HTERT RPE-1 (cell line): ENCODE data around the gene CERKL.
"Not testable (repeated sequence)": the region's sequence is repeated elsewhere in the genome, so short reads cannot be mapped to it uniquely, and the experiment has no call there.

Source experiments
- in situ Hi-C: fragments of 300-500 bp; cut with MboI; formaldehyde crosslinking; loops from 4 replicates; pipeline ENCODE4 v1.14.3; 2020; ENCODE audit warnings: low sequenced_read_pairs

CERKL gene, protein sequence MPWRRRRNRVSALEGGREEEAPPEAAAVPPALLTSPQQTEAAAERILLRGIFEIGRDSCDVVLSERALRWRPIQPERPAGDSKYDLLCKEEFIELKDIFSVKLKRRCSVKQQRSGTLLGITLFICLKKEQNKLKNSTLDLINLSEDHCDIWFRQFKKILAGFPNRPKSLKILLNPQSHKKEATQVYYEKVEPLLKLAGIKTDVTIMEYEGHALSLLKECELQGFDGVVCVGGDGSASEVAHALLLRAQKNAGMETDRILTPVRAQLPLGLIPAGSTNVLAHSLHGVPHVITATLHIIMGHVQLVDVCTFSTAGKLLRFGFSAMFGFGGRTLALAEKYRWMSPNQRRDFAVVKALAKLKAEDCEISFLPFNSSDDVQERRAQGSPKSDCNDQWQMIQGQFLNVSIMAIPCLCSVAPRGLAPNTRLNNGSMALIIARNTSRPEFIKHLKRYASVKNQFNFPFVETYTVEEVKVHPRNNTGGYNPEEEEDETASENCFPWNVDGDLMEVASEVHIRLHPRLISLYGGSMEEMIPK

DNA sequence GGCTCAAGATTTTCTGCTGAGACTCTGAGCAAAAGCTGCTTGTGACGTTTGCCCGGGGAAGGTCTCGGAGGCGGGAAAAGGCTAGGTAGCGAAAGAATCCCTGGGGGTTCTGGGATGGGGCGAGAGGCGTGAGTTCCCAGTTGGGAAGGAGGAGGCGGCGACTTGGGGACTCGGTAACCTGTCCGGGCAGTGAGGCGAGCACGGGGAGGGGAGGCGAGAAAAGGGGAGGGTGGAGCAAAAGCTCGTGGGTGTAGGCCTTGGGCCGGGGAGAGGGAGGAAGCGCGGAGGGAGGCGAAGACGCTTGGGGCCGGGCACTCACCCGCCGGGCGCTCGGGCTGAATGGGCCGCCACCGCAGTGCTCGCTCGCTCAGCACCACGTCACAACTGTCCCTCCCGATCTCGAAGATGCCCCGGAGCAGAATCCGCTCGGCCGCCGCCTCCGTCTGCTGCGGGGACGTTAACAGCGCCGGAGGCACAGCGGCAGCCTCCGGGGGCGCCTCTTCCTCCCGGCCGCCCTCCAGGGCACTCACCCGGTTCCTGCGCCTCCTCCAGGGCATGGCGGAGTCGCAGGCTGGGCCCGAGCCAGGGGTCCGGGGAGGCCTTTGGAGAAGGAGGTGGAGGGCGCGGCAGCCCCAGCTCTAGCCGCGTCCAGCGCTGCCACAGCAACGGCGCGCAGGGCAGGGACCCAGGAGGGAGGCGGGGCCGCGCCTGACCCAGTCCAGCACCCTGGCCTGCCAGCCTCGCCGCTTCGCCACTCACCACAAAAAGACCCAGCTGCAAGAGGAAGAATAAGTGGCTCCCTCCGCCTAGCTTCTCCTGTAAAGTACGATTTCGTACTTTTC, at the start of gene CERKL:
Gene CERKL (minus strand): TSS at position 656 of the 842 bp plus-strand sequence. CDS start 99 bp downstream, at position 557.
- in situ Hi-C loops: no loop called here

DNA sequence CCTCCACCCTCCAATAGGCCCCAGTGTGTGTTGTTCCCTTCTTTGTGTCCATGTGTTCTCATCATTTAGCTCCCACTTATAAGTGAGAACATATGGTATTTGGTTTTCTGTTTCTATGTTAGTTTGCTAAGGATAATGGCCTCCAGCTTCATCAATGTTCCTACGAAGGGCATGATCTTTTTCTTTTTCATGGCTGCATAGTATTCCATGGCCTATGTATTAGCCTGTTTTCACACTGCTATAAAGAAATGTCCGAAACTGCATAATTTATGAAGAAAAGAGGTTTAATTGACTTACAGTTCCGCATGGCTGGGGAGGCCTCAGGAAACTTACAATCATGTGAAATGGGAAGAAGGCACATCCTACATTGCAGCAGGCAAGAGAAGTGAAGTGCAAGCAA, 45.6 kb upstream of the CERKL start:
- in situ Hi-C loops: not testable (repeated sequence)

DNA sequence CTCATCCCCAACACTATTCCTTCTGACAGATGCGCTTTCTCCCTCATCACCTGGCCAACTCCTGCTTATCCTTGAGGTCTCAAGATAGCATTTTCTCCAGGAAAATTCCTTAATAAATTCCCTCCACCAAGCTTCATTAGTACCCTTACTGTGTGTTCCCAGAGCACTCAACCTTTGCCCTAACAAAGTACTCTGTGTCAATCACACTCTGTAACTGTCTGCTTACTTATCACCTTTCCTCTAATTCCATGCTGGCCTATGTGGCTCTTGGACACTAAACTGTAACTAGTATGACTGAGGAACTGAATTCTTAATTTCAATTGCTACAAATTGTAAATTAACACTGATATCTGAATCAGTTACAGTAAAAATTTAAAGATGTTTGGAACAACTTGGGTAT, 41.3 kb upstream of the CERKL start:
- in situ Hi-C loops: no loop called here

DNA sequence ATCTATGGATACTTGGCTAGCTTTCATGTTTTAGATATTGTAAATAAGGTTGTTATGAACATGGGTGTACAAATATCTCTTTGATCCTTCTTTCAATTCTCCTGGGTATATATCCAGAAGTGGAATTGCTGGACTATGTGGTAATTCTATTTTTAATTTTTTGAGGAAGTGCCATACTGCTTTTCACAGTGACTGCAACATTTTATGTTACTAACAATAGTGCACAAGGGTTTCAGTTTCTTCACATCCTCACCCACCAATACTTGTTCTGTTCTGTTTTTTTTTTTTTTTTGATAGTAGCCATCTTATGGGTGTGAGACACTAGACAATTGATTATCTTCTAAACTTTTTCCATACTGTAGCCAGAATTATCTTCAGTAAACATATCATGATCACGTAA, 40.7 kb upstream of the CERKL start:
- in situ Hi-C loops: no loop called here

DNA sequence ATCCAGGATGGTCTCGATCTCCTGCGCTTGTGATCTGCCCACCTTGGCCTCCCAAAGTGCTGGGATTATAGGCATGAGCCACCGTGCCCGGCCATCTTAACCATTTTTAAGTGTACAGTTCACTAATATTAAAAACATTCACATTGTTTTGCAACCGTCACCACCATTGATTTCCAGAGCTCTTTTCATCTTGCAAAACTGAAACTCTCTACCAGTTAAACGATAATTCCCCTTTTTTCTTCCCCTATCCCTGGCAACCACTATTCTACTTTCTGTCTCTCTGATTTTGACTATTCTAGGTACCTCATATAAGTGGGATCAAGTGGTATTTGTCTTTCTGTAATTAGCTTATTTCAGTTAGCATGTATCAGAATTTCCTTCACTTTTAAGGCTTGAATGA, 40.2 kb upstream of the CERKL start:
- in situ Hi-C loops: no loop called here

DNA sequence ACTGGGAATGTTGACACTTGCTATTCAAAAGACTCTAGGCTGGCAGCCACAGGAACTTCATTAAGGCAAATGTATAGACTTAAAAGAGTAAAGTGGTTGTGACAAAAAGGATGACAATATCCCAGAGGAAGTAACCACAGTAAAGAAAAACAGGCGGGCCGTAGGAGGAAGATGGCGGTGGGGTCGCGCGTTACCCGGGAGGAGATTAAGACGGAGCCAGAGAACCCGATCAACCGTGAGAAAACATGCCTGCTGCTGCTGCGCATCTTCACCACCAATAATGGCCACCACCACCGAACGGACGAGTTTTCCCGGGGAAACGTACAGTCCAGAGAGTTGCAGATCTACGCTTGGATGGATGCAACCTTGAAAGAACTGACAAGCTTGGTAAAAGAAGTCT, 37.4 kb upstream of the CERKL start:
- in situ Hi-C loops: no loop called here

DNA sequence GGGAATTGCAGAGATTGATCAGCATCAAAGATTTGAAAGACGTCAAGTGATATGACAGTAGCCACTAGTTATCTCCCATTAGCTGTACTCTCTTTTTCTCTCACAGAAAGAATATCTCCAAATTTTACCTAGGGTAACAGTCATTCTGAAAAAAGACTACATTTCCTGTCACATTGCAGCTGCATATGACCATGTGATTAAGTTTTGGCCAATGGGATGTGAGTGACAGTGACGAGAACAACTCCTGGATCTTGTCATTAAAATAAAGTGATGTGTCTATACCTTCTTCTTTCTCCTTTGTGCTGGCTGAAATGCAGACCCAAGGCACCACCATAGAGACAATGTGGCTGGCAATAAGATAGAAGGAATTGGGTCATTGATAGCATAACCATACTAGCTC, 34.0 kb upstream of the CERKL start:
- in situ Hi-C loops: no loop called here

DNA sequence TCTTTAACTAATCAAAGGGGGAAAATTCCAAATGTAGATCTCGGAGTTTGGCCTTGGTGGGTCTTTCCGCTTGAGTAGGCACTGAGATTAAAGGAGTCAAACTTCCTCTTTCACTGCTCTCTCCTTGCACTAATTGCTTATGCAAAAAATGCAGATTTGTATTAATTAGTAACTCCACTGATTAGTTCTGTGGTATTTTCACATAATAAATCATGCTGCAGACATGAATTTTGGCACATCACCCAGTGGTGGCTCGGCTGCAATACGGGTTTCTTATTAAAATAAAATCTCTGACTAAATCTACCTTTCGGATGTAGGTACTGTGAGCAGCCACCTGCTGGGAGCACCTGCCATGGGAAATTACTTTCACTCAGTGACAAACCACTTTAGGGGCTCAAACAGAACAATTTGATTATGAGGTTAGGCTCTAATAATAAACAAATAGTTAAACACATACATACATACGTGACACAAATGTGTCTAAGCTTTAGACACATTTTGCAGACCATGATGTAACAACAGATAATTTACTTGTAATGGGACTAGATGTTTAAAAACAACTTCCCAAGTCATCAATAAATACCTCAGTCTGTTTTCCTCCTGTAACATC, 29.8 kb upstream of the CERKL start:
- in situ Hi-C loops: no loop called here

DNA sequence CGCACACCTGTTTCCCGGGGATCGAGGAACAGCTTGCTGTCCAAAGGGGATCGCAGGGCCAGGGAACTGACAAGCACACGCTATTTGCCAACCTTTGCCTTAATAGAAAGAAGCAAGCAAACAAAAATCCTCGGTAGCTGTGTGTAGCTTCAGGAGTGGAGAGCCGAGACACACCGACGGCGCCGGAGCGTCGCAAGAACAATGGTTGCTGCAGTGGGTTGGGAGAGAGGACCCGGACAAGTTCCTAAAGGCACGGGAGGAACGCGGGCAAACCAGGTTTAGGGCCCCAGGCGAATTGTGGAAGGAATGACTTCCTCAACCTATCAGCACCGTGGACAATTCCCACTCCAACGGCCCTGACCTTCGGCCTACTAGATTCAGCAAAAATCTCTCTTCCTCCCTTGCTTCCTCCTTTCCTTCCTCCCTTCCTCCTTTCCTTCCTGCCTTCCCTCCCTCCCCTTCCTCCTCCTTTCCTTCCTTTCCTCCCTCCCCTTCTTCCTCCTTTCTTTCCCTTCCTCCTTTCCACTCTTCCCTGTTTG, 28.3 kb upstream of the CERKL start:
- in situ Hi-C loops: no loop called here

DNA sequence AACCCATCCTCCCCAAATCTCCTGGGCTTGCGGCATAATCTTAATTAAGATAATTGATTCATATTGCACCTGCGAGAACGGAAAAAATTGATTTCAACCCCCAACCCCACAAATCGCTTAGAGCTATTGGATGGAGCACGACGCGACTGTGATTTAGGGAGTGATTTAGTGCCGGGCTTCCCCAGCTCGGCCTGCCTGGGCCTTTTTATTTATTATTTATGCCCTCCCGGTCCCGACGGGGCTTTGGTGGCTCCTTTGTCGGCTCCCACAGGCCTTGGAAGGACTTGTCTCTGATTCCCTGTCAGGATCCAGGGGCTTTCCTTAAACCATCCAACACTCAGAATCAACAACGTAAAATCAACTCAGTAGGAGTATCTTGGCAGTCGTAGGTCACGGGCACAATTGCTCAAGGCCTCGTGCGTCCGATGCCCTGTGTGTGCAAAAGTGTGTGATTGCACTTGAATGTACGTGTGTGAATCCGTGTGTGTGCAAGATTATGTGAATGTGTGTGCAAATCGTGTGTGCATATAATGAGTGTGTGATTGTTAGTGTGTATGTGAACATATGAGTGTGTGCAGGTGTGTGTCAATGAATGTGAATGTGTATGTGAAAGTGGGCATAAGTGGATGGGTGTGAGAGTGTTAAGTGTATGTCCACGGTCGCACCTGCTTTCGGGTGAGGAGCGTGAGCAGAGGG, 27.7 kb upstream of the CERKL start:
- in situ Hi-C loops: no loop called here

DNA sequence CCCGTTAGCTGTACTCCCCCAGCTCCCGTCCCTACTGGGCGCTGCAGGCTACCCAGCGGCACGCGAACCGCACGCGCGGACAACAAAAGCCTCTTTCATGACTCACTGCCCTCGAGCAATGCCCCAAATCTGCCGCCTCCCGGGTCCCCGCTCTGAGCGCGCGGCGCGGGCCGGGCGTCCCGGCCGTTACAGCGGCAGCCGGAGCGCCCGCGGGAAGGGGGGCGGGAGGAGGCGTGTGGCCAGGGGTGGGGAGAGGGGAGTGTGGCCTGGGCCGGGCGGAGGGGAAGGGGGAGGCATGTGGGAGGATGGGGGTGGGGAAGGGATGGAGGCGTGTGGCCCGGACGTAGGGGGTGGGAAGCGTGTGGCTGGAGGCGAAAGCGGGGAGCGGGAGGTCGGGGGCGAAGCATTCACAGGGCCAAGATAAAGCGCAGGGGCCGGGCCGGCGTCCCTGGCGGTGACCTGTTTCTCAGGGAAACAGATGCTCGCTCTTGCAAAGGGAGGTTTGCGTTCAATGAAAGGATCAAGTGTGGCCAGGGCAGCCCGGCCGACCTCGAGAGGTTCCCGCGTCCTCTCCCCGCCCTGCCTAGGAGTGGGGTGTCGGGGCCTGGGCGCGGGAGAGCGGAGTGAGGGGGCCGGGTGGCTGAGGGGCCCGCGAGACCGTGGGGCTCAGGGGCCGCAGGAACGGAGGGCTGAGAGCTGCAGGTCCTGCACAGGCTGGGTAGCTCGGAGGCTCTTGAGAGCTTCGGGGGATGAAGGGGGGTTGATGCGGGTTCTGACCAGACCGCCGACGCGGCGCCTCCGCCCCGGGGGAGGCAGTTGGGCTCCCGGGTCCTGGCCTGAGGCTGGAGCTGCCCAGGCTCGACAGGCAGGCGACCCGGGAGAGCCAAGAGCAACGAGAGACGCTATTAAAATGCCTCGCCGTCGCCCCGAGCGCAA, 26.9 kb upstream of the CERKL start:
- in situ Hi-C loops: no loop called here

DNA sequence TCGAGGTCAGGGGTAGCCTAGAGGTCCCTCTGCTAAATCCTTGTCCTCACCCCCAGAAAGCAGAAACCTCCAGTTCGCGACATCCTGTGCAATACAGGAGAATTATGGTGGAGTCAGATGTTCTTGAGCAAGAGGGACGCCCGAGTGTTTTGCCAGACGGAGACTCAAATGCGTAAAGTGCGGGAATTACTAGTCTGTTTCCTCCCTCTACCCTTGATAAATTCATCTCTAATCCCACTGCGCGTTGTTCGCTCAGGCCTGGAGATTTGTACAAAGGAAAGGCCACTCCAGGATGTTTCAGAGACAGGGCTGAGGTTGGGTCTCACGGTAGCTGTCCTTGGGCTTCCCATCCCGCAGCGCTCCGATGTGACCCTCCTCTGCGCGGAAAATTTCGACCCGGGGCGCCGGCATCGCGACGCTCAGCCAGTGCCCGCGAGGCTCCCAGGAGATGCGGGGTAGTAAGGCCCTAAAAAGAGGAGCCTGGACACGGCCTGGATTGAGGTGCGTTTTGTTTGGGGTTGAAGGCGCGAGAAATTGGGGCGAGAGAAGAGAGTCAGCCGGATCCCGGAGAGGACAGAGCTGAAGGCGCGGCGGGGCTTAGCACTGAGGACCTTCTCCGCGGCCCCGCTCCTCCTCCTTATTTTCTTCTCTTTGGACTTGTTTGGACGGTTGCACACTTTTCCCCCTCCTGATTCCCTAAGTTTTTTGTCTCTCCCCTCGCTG, 26.1 kb upstream of the CERKL start:
- in situ Hi-C loops: no loop called here

DNA sequence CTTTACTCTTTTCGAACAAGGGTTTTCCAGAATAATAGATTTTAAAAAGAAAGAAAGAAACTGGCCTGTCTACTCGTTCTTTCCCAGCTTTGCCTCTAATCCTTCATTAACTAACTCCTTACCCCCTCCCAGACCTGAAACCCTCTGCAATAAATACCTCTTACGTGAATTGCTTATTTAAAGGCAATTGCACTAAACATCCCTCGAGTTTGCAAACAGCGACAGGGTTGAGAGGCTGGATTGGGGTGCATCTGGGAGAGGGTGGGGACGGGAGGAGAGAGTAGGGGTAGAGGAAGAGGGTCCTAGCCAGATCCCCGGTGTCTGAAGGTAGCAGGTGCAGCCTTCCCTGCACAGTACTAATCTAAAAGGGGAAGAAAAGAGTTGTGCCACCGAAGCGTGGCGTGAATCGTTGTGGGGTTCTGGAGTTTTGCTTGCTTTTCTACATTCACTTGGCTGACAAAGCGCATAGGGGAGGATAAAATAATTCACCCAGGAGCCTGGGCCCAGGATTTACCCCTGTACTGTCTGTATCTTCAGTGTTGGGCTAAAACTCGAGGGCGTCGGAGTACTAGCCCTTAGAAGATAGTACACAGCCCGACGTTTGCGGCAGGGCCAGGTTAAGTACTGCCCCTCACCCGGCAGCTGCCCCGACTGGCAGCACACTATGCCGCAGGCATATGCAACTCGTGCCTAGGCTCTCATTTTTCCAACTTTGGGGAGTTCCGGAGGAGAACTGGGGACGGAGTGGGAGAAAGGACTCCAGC, 25.3 kb upstream of the CERKL start:
- in situ Hi-C loops: no loop called here

DNA sequence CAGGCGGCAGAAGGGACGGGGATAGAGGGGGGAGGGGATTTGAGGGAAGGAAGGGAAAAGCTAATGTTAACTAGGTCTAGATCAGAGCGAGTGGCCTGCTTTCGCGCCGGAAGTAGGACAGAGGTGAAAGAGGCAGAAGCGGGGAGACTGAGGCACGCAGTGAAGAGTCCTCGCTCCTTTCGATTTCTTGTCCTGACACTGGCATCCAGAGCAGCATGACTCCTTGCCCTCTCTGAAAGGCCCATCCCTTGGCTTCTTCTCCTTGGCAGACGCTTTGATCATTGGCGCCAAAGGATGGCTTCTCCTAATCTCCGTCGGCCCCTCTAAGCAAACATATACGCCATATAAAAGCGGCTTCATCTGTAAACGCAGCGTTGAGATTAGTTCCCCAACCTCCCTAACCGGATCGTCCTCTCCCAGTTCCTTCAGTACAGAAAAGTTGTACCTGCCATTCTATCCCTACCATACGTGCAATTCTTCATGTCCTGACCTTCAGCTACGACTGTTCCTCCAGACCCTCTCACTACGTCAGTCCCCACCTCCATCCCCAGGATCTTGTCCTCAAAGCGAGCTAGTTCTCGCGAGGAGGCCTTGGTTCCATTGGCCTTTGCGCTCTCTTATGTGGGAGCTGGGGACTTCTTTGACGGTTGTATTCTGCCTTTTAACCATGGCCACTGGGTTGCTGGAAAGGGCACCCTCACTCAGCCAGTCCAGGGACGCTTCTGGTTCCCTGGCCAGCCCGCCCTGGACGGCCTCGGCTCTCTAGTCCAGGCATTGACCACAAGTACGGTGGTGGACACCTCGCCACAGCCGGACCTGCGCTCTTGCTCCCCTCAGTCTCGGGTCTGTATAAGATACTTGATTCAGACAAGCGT, 24.3 kb upstream of the CERKL start:
- in situ Hi-C loops: no loop called here

DNA sequence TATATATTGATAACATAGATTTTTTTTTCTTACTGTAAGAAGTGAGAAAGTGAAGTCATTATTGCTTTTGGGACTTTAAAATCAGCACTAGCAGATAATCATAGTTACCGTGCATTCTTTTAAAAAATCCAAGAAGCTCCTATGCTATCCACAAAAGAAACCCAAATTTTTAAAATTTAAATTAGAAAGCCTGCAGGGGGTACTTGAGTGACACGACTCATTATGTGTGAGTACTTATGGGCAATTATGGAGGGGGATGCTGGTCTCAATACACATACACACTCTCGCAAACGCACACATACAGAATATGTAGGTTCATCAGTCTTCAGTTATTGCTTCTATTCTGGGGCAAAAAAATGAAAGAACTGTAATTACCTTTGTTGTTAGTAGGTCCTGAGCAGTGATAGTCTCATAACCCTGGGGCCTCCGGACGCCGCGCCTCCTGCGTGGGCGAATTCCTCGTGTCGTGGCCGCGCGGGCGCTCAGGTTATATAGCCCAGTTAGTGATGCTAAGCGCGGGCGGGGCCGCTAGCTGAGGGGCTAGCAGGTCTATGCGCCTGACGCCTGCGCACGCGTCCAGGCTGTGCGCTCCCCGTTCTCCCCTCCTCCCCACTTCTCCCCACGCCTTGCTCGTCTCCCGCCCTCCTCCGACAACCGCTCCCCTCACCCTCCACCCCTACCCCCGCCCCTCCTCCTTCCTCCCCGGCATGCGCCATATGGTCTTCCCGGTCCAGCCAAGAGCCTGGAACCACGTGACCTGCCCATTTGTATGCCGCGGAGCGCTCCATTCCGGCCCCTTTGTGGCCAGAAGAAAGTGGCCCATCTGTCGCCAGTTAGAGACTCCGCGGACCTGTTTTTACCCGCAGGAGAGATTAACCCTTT, 23.4 kb upstream of the CERKL start, which contains the start of gene NEUROD1:
Gene NEUROD1 (minus strand): TSS at position 463 of the 882 bp plus-strand sequence. CDS start 1,657 bp downstream, outside the sequence.
- in situ Hi-C loops: no loop called here

DNA sequence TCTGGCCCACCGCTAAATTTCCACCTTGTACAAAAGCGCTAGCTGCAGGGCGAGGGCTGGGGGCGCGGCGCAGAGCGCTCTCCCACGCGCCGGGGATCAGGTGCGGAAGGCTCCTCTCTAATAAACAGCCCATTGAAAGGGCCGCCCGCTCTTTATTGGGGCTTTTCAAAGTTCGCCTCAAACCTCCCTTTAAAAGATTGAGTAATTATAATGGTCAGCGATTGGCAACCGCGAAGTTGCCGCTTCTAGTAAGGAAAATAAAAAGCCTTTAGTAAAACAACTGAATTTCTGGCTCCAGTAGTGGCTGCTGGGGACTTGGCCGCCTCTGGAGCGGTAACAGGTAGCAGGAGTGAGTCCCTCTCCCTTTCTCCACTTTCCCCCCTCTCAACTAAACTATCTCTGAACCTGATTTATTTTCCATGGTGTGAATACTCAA, 22.7 kb upstream of the CERKL start:
- in situ Hi-C loops: no loop called here
